ENCODE data around the gene EEPD1. TPM values are rescaled to one million over a fixed set of nuclear protein-coding genes. Genes with fewer than 3 reads are reported as not detected.
A peak's percentile ranks its signal among the peaks of the same experiment; 100 is the strongest.

The EEPD1 gene
- total RNA-seq, 6 experiments from 2014 or later = 0.95 to 2.7 (median 1.5) TPM

DNA sequence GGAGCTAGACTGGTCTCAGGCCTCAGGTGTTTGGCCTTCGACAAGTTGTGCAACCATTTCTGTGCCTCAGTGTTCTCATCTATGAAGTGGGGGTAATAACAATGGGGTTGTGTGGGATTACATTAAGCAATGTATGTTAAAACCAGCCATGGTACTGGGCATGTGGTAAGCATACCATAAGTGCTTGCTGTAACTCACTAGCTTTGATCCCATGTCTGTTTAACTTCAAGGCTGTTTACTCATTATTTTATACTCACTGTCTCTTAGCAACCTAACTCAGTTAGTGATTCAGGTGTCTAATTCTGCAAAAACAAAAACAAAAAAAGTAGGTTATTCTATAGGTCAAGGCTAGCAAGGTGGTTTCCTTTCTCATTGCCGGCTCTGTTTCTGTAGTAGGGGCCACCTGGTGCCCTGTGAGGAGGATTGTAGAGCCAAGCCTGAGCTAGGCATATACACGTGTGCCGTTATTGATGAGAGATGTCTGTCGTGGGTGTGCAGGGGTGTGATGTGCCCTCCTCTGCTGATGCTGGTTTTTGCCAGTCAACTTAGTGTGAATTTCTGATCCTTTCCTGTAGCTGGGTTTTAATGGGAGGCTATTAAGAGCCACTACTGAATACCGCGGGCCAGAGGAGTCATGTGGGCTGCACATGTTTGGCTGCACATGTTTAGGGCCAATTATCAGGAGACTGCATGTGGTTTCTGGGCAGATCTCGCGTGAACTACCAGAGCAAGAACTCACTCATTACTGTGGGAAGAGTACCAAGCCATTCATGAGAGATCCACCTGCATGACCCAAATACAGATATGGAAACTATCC is 56.2 kb downstream of the EEPD1 start:
- Mint-ChIP-seq H3K4me3 (no peak overlapping the region), H3K27ac (peak overlapping the region; percentile 40), H3K36me3 (ENCODE audit: low read depth) (no peaks in the 10 kb centered on the region), H3K4me1 (ENCODE audit: low read depth) (peaks cover 60% of the 10 kb centered on the region), H3K9me3 (no peaks in the 10 kb centered on the region), H3K27me3 (ENCODE audit: insufficient read depth) (no peaks in the 10 kb centered on the region; the same call in 1 of the 2 replicates)
- TF ChIP-seq, protein P1, sequence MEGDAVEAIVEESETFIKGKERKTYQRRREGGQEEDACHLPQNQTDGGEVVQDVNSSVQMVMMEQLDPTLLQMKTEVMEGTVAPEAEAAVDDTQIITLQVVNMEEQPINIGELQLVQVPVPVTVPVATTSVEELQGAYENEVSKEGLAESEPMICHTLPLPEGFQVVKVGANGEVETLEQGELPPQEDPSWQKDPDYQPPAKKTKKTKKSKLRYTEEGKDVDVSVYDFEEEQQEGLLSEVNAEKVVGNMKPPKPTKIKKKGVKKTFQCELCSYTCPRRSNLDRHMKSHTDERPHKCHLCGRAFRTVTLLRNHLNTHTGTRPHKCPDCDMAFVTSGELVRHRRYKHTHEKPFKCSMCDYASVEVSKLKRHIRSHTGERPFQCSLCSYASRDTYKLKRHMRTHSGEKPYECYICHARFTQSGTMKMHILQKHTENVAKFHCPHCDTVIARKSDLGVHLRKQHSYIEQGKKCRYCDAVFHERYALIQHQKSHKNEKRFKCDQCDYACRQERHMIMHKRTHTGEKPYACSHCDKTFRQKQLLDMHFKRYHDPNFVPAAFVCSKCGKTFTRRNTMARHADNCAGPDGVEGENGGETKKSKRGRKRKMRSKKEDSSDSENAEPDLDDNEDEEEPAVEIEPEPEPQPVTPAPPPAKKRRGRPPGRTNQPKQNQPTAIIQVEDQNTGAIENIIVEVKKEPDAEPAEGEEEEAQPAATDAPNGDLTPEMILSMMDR (IDR thresholded peaks at IDR 0.05) = no peak
- peak; percentile 35 for DNase-seq

DNA sequence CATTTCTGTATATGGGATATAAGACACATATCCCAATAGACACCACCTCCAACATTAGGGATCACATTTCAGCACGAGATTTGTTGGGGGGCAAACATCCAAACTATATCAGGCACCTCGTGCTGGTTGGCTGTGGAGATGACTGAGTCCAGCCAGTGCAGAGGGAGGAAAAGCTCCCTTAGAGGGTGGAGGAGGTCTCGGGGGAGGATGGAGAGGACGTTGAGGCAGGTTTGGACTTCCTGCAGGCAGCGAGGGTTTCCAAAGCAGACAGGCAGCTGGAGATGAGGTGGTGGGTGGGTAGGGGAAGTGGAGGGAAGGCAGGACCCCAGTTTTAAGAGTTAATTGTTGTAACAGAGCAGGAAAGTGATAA is 56.7 kb downstream of the EEPD1 start:
- Mint-ChIP-seq H3K4me3 (no peak overlapping the region), H3K4me1 (ENCODE audit: low read depth) (peaks cover 58% of the 10 kb centered on the region), H3K36me3 (ENCODE audit: low read depth) (no peaks in the 10 kb centered on the region), H3K27me3 (ENCODE audit: insufficient read depth) (no peaks in the 10 kb centered on the region; the same call in 1 of the 2 replicates), H3K27ac (no peak overlapping the region), H3K9me3 (no peaks in the 10 kb centered on the region)
- DNase-seq = no peak
- TF ChIP-seq, protein P1 (IDR thresholded peaks at IDR 0.05) = no peak

DNA sequence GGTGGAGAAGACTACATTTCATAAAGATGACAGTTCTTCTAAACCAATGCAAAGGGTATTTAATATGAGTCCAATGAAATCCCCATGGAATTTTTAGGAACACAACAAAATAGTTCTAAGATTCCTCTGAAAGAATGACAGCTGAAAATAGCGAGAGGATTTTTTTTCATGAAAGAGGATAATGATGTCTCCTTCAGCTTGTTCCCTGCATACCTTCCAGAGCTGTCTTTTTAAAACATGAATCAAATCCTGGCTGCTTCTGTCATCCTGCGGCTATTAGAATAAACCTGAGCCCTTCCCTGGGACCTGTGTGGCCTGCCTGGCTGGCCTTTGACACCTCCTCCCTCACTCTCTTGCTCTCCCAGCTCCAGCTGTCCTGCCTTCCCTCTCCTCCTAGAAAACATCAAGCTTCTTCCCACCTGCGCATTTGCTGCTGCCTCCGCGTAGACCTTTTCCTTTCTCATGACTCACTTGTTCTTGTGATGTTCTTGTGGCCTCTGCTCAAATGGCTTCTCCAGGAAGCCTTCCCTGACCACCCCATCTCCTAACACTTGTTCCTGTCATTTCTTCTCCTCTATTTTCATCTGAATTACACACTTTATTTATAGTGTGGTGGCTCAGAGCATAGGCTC is 57.4 kb downstream of the EEPD1 start:
- no peaks in the 10 kb centered on the region; the same call in 1 of the 2 replicates for H3K27me3 Mint-ChIP-seq (ENCODE audit: insufficient read depth)
- DNase-seq = no peak
- peaks cover 52% of the 10 kb centered on the region for H3K4me1 Mint-ChIP-seq (ENCODE audit: low read depth)
- no peaks in the 10 kb centered on the region for H3K36me3 Mint-ChIP-seq (ENCODE audit: low read depth)
- H3K27ac Mint-ChIP-seq = peak overlapping the region; percentile 7; the same call in 1 of the 2 replicates
- H3K4me3 Mint-ChIP-seq = no peak overlapping the region
- TF ChIP-seq, protein P1 (IDR thresholded peaks at IDR 0.05) = no peak
- no peaks in the 10 kb centered on the region for H3K9me3 Mint-ChIP-seq

DNA sequence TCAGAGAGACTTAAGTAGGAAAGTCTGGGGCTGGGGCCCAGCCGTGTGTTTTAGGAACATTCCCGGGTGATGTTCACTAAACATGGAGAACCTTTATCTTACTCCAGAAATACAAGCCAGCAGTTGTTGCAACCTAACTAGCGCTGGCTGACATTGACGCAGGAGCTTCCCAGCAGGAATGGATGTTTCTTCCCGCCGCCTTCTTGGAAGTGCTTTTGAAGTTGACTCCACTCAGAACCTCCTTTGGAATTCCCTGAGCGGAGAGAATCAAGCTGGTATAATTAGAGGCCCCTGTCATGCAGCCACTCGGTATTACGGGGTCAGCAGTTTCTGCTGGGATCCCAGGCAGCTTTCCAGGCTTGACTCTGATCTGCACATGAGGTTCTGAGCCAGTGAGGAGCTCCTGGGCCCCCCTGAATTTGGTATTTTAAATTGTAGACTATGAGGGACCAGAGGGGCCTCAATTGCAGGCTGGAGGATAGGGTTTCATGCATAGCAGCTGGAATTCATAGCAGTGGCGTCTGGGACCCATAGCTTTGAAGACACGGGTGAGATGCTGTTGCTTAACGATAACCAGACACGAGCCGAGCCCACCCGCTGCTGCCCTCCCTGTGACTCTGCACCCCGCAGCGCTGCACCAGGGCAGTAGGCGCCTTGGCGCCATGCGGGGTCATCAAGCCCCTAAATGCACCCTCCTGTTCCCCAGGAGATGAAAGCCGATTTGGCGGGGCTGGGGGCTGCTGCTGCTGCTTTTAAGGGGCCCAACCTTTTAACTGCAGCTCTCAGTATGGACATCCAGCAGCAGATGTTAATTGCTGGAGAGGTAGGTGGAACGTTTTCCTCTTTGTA is 61.8 kb downstream of the EEPD1 start:
- Mint-ChIP-seq H3K36me3 (ENCODE audit: low read depth) (no peaks in the 10 kb centered on the region), H3K9me3 (no peaks in the 10 kb centered on the region), H3K27me3 (ENCODE audit: insufficient read depth) (peaks cover 8% of the 10 kb centered on the region), H3K4me1 (ENCODE audit: low read depth) (peaks cover 21% of the 10 kb centered on the region), H3K27ac (no peak overlapping the region), H3K4me3 (no peak overlapping the region)
- TF ChIP-seq, protein P1 (IDR thresholded peaks at IDR 0.05) = no peak
- no peak for DNase-seq

DNA sequence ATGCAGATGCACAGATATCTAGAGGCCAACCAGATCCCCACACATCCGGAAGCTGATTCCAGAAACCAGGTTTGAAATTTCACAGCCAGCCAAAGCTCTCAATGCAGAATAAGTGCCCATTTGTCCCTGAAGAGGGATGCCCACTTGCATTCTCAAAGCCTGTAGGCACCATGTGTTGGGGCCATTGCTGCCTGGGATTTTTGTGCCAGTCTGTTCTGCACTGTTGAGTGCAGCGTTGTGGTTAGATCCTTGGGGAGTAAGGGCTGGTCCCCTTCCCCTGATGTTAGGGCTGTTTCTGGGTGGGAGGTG is 62.4 kb downstream of the EEPD1 start:
- H3K9me3 Mint-ChIP-seq = no peaks in the 10 kb centered on the region
- H3K27ac Mint-ChIP-seq = no peak overlapping the region
- H3K27me3 Mint-ChIP-seq (ENCODE audit: insufficient read depth) = peaks cover 8% of the 10 kb centered on the region
- H3K4me1 Mint-ChIP-seq (ENCODE audit: low read depth) = peaks cover 15% of the 10 kb centered on the region
- H3K36me3 Mint-ChIP-seq (ENCODE audit: low read depth) = no peaks in the 10 kb centered on the region
- TF ChIP-seq, protein P1 (IDR thresholded peaks at IDR 0.05) = no peak
- H3K4me3 Mint-ChIP-seq = no peak overlapping the region
- DNase-seq = no peak

All from HFFc6 (cell line).